HepG2 (cell line): ENCODE results near the gene CD80. TPM values are rescaled to one million over a fixed set of nuclear protein-coding genes. Genes with fewer than 3 reads are reported as not detected.

ENCODE experiments used
- CSRNP1 ChIP-seq: sonication (generic); formaldehyde crosslinking; IDR thresholded peaks from 2 replicates; pipeline ENCODE4 v1.8.1; 2023; ENCODE audit warnings: mild to moderate bottlenecking, missing genetic modification reagents
- DR1 ChIP-seq: sonication (generic); formaldehyde crosslinking; IDR thresholded peaks from 2 replicates; pipeline ENCODE4 v1.8.0; 2021; ENCODE audit warnings: mild to moderate bottlenecking, missing genetic modification reagents, inconsistent platforms
- ETV6 ChIP-seq: sonication (generic); formaldehyde crosslinking; conservative IDR thresholded peaks from 2 replicates; pipeline ENCODE4 v1.4.0; 2020; ENCODE audit warnings: missing genetic modification reagents
- HIC2 ChIP-seq: sonication (generic); formaldehyde crosslinking; IDR thresholded peaks from 2 replicates; pipeline ENCODE4 v1.9.0; 2022; ENCODE audit warnings: low read depth, missing genetic modification reagents
- HOXA9 ChIP-seq: sonication (generic); formaldehyde crosslinking; IDR thresholded peaks from 2 replicates; pipeline ENCODE4 v1.8.1; 2022; ENCODE audit warnings: missing genetic modification reagents, mild to moderate bottlenecking, moderate library complexity, borderline replicate concordance
- NFE2L1 ChIP-seq: sonication (generic); formaldehyde crosslinking; IDR thresholded peaks from 2 replicates; pipeline ENCODE4 v1.4.0; 2020; ENCODE audit warnings: missing genetic modification reagents, mild to moderate bottlenecking, borderline replicate concordance
- NFKBIZ ChIP-seq: IDR thresholded peaks from 2 replicates; pipeline ENCODE4 v1.6.1; 2018; ENCODE audit warnings: missing genetic modification reagents, missing compliant biosample characterization
- NR2F6 ChIP-seq, 2 experiments: IDR thresholded peaks; 2 replicates each; pipeline ENCODE4 v1.6.1; 2016; ENCODE audit warnings: antibody characterized with exemption in 1 of 2, mild to moderate bottlenecking in 1 of 2
- SRSF4 ChIP-seq: fragments of 200-400 bp; formaldehyde crosslinking; IDR thresholded peaks from one replicate; pipeline ENCODE4 v1.6.1; 2018; ENCODE audit warnings: mild to moderate bottlenecking, low read depth, low read length, moderate library complexity; ENCODE audit not compliant: poor library complexity, severe bottlenecking
- TBP ChIP-seq: sonication (generic); formaldehyde crosslinking; IDR thresholded peaks from 2 replicates; pipeline ENCODE4 v1.5.0; 2020; ENCODE audit warnings: missing genetic modification reagents
- TBX3 ChIP-seq: fragments of 450-650 bp; IDR thresholded peaks from 2 replicates; pipeline ENCODE4 v1.6.1; 2017; ENCODE audit warnings: antibody characterized with exemption, mild to moderate bottlenecking, inconsistent platforms, borderline replicate concordance
- TGIF2 ChIP-seq: IDR thresholded peaks from 2 replicates; pipeline ENCODE4 v1.6.1; 2016; ENCODE audit warnings: control low read depth, missing compliant biosample characterization
- ZNF431 ChIP-seq: sonication (generic); formaldehyde crosslinking; IDR thresholded peaks from 2 replicates; pipeline ENCODE4 v1.9.0; 2022; ENCODE audit warnings: missing genetic modification reagents, low read depth, mild to moderate bottlenecking, borderline replicate concordance
- ZNF556 ChIP-seq: sonication (generic); formaldehyde crosslinking; IDR thresholded peaks from 2 replicates; pipeline ENCODE4 v1.4.0; 2020; ENCODE audit warnings: mild to moderate bottlenecking, missing genetic modification reagents, borderline replicate concordance
- ZNF574 ChIP-seq: sonication (generic); formaldehyde crosslinking; IDR thresholded peaks from 2 replicates; pipeline ENCODE4 v1.4.0; 2020; ENCODE audit warnings: missing genetic modification reagents
- ZSCAN20 ChIP-seq: sonication (generic); formaldehyde crosslinking; IDR thresholded peaks from 2 replicates; pipeline ENCODE4 v1.4.0; 2020; ENCODE audit warnings: missing genetic modification reagents, mild to moderate bottlenecking, borderline replicate concordance
- ZXDC ChIP-seq: sonication (generic); formaldehyde crosslinking; IDR thresholded peaks from 2 replicates; pipeline ENCODE4 v1.5.0; 2020; ENCODE audit warnings: mild to moderate bottlenecking, missing genetic modification reagents
- polyA plus RNA-seq, 8 experiments: library from polyadenylated mRNA; depleted of rRNA in 3 of 8; stranded (reverse) in 7 of 8; unstranded in 1 of 8; fragments of >200 nt; fragmentation: Illumina TruSeq in 4 of 8; extraction: Trizol in 4 of 8; gene quantifications; 2 replicates each; pipeline versions ENCODE4 v1.2.1 to v1.2.3, GENCODE V29; 2011 to 2016; ENCODE audit warnings: low read depth in 4 of 8, missing spikeins in 1 of 8, mixed read lengths in 1 of 8; ENCODE audit not compliant: insufficient read depth in 1 of 8
- total RNA-seq, 5 experiments: library from RNA; depleted of rRNA; stranded (reverse); fragments of >200 nt; fragmentation: Illumina TruSeq; extraction: Trizol; gene quantifications; 2 replicates each; pipeline ENCODE4 v1.2.3, GENCODE V29; 2016; ENCODE audit warnings: low read depth in 1 of 5

The CD80 gene
- total and polyA plus RNA-seq, 2 of the 13 experiments (the other 11 are each of a cell fraction or from before 2014, with no cell fraction given) = not detected

GRCh38 chr3:119498186-119499011 lies 61.0 kb downstream of the CD80 start, which contains the start of gene TIMMDC1 (continued):
- TF ChIP-seq ZXDC (CRISPR knock-in tag) (peak; percentile 91), HOXA9 (CRISPR knock-in tag) (no peak), ZNF556 (CRISPR knock-in tag) (no peak; the same call in 1 of the 2 replicates), NFE2L1 (CRISPR knock-in tag) (no peak), ZSCAN20 (no peak; the same call in 1 of the 2 replicates), ZNF574 (CRISPR knock-in tag) (peak; percentile 91), ZNF431 (peak; percentile 92), ETV6 (0 out of 2 replicates have a peak, but pooled peaks have one; percentile 52), CSRNP1 (CRISPR knock-in tag) (no peak; the same call in 1 of the 2 replicates), NR2F6 (IDR thresholded peaks at IDR 0.05) (peak; percentile 82), NR2F6 (CRISPR knock-in tag; IDR thresholded peaks at IDR 0.05) (peak; percentile 83), SRSF4 (no peak), TBP (CRISPR knock-in tag) (no peak), DR1 (no peak; the same call in 1 of the 2 replicates), NFKBIZ (CRISPR knock-in tag) (peak; percentile 70; the same call in 1 of the 2 replicates), HIC2 (CRISPR knock-in tag) (peak; percentile 61), TBX3 (peak; percentile 76), TGIF2 (peak; percentile 22; the same call in 1 of the 2 replicates)
